Lower lobe of right lung (tissue), 2 donors: Measurements from ENCODE around the gene CCDC14. TPM values are rescaled to one million over a fixed set of nuclear protein-coding genes. Genes with fewer than 3 reads are reported as not detected.
"Not testable (repeated sequence)": the region's sequence is repeated elsewhere in the genome, so short reads cannot be mapped to it uniquely, and the experiment has no call there.

Experiments
- ATAC-seq, 2 donors: fragments of 200-7000 bp; cut with Tn5 transposase; one replicate each; pipeline ENCODE4 v1.9.1; 2020 to 2022; ENCODE audit warnings: mild to moderate bottlenecking in 2 of 2, moderate library complexity in 2 of 2
- DNase-seq: peaks from one replicate; pipeline ENCODE4 v3.0.0-alpha.2; 2020
- H3K27ac ChIP-seq: fragments of 200-600 bp; one replicate; pipeline ENCODE4 v1.8.0; 2022
- H3K27me3 ChIP-seq: fragments of 200-600 bp; one replicate; pipeline ENCODE4 v1.8.0; 2022; ENCODE audit warnings: low read depth
- H3K36me3 ChIP-seq: fragments of 200-600 bp; one replicate; pipeline ENCODE4 v1.8.0; 2022; ENCODE audit warnings: mild to moderate bottlenecking
- H3K4me1 ChIP-seq: fragments of 200-600 bp; one replicate; pipeline ENCODE4 v1.8.0; 2022
- H3K4me3 ChIP-seq: fragments of 200-600 bp; one replicate; pipeline ENCODE4 v1.8.0; 2022; ENCODE audit warnings: mild to moderate bottlenecking
- H3K9me3 ChIP-seq: fragments of 200-600 bp; one replicate; pipeline ENCODE4 v1.8.0; 2022
- intact Hi-C: fragments of 100-400 bp; cut with DNase I; formaldehyde crosslinking; loops from one replicate; pipeline ENCODE4 v1.11.0; 2022
- long read RNA-seq: library from polyadenylated mRNA; unstranded; transcript quantifications from one replicate; pipeline ENCODE4 v2.0.0, GENCODE V29; 2021
- total RNA-seq: library from RNA; stranded (reverse); fragmentation: NEBNext Ultra II Directional; extraction: Animal tissue kit (Norgen Biotek cat#: 25700); gene quantifications from one replicate; pipeline ENCODE4 v1.2.1, GENCODE V29; 2021
- TF ChIP-seq, protein P1 (sequence below): fragments of 200-600 bp; IDR thresholded peaks from one replicate; pipeline ENCODE4 v1.8.0; 2022; ENCODE audit warnings: antibody characterized with exemption, mild to moderate bottlenecking
- donor health status: DM: no; HTN: yes; CAD: no; lungs with severe emphysema.

Gene CCDC14, protein sequence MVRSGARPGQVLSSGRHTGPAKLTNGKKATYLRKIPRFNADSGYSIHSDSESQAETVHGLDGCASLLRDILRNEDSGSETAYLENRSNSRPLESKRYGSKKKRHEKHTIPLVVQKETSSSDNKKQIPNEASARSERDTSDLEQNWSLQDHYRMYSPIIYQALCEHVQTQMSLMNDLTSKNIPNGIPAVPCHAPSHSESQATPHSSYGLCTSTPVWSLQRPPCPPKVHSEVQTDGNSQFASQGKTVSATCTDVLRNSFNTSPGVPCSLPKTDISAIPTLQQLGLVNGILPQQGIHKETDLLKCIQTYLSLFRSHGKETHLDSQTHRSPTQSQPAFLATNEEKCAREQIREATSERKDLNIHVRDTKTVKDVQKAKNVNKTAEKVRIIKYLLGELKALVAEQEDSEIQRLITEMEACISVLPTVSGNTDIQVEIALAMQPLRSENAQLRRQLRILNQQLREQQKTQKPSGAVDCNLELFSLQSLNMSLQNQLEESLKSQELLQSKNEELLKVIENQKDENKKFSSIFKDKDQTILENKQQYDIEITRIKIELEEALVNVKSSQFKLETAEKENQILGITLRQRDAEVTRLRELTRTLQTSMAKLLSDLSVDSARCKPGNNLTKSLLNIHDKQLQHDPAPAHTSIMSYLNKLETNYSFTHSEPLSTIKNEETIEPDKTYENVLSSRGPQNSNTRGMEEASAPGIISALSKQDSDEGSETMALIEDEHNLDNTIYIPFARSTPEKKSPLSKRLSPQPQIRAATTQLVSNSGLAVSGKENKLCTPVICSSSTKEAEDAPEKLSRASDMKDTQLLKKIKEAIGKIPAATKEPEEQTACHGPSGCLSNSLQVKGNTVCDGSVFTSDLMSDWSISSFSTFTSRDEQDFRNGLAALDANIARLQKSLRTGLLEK
- total RNA-seq = 36.8 TPM
- long read RNA-seq, full-length matches to known transcripts = 3 of 23 reads
- long read RNA-seq, partial matches to known transcripts = 6 of 23 reads
- long read RNA-seq, other reads (novel, unspliced or antisense) = 14 of 23 reads

DNA sequence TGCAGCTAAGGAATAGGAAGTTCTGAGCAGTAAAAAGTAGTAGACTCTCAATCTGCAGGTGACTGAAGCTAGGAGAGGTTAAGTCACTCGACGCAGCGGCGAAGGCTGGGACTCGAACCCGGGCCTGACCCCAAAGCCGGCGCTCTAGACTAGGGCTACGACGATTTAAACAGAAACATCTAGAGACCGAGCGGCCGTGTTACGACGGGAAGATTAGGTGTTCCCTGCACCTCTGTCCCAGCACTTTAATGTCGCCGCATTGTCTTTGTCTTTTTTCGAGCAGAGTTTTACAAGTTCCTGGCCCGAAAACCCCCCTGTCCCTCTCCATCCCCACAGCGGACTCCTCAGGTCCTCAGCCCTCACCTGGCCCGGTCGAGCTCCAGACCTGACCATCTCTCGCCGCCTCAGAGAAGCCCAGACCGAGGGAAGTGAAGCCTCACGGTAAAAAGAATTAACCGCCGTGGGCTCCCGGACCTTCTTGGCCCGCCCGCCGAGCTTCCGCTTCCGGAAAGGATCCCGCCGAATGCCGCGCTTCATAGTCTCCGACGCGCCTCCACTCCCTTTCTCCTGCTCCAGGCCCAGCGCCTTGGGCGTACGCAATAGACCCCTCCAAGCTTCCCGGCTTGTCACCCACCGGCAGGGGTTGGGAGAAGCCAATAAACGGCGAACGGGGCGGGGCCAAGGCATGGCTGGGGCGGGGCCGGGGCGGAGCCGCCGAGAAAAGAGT, at the start of gene CCDC14:
CCDC14 (minus strand) TSS at position 449 of the 727 bp plus-strand sequence; CDS start at position 393, 56 bp downstream.
- DNase-seq (peak; percentile 96), ATAC-seq (peak; percentile 100)
- H3K4me3 ChIP-seq = peak within 1 kb of the TSS; percentile 80
- H3K9me3 ChIP-seq = no peaks in the 10 kb centered on the region
- H3K27me3 ChIP-seq = no peaks in the 10 kb centered on the region
- H3K4me1 ChIP-seq = peaks cover 11% of the 10 kb centered on the region
- peaks cover 6% of the 10 kb centered on the region for H3K36me3 ChIP-seq
- intact Hi-C loops = no loop called here
- TF ChIP-seq, protein P1, sequence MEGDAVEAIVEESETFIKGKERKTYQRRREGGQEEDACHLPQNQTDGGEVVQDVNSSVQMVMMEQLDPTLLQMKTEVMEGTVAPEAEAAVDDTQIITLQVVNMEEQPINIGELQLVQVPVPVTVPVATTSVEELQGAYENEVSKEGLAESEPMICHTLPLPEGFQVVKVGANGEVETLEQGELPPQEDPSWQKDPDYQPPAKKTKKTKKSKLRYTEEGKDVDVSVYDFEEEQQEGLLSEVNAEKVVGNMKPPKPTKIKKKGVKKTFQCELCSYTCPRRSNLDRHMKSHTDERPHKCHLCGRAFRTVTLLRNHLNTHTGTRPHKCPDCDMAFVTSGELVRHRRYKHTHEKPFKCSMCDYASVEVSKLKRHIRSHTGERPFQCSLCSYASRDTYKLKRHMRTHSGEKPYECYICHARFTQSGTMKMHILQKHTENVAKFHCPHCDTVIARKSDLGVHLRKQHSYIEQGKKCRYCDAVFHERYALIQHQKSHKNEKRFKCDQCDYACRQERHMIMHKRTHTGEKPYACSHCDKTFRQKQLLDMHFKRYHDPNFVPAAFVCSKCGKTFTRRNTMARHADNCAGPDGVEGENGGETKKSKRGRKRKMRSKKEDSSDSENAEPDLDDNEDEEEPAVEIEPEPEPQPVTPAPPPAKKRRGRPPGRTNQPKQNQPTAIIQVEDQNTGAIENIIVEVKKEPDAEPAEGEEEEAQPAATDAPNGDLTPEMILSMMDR = no peak
- H3K27ac ChIP-seq = peak within 1 kb of the TSS; percentile 81

DNA sequence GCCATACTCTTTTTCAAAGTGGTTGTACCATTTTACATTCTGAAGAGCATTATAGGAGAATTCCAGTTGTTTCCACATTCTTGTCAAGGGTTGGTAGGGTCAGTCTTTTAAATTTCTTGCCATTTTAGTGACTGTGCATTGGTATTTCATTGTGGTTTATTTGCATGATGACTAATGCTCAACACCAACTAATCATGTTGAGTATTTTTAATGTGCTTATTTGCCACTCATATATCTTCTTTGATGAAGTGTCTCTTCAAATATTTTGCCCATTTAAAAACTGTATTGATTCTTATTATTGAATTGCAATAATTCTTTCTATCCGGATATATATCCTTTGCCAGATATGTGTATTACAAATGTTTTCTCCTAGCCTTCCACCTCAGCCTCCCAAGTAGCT, 47.3 kb upstream of the CCDC14 start:
- H3K4me3 ChIP-seq, DNase-seq, intact Hi-C loops, ATAC-seq, H3K9me3 ChIP-seq, H3K4me1 ChIP-seq, H3K27ac ChIP-seq, H3K36me3 ChIP-seq, H3K27me3 ChIP-seq: not testable (repeated sequence)

DNA sequence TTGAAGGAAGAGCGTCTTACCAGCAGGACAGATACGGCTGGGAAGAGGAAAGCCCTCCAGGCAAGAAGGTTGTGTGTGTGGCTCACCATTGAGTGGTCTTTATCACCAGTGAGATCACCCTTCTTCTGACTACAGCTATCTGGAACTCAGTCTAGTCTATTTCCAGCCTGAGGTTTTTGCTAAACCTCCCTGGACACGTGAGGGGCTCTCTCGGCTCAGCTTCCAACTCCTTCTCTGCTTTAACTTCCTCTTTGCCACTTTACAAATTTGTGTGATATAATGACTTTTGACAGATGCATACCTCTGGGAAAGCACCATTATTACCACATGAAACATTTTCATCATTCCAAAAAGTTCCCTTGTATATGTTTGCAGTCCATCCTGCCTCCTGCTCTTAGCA, 46.2 kb upstream of the CCDC14 start:
- ATAC-seq (no peak), DNase-seq (no peak)
- no peaks in the 10 kb centered on the region for H3K27me3 ChIP-seq
- H3K4me1 ChIP-seq = no peaks in the 10 kb centered on the region
- TF ChIP-seq, protein P1 = no peak
- intact Hi-C loops = no loop called here
- H3K9me3 ChIP-seq = no peaks in the 10 kb centered on the region
- H3K27ac ChIP-seq = no peak overlapping the region
- no peak overlapping the region for H3K4me3 ChIP-seq
- H3K36me3 ChIP-seq = no peaks in the 10 kb centered on the region

DNA sequence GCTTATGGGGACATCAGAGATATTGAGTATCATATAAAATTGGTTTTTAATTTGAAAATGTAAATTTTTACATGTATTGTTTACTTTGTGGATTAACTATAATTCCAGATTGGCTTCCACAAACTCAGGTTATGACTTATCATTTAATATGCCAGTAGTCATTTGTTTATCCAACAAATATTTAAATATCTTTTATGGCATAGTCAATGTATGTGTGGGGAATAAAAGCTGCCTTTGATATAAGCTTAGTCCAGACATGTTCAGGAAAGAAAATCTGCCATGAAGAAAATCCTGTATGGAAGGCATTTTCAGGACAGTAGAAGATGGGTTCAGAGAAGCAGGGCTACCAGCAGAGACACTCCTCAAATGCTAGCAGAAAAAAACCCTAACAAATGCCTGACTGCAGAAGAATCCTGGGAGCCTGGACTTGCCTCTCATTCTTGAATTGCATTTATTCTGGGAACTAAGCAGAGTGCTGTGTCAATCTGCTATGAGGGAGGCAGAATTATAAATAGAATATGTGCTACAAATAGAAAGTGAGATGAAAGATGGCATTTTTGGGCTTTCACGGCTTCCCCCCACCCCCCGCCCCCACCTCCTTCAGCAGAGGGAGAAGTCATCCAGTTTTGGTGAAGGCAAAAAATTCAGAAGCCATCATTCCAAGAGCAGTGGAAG, 41.5 kb upstream of the CCDC14 start:
- intact Hi-C loops, H3K9me3 ChIP-seq, H3K4me1 ChIP-seq, ATAC-seq, H3K36me3 ChIP-seq, DNase-seq, H3K27me3 ChIP-seq, H3K4me3 ChIP-seq, H3K27ac ChIP-seq: not testable (repeated sequence)

DNA sequence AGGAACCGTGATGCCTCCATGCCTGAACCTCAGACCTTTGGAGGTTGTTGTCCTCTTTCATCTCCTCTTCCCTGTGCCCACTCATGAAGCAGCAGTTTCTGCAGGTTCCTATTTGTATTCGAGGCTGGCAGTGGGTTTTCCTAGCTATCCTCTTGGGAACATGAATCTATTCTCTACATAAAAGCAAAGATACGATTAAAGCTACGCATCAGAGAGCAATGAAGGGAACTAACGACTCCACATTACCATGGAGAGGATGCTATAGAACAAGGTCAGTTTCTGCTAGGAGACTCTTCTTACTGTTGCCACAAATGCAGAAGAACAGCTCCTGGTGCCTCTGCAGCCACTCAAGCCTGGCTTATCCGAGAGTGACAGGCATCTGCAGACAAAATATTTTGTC, 40.3 kb upstream of the CCDC14 start:
- H3K9me3 ChIP-seq, H3K36me3 ChIP-seq, ATAC-seq, H3K4me1 ChIP-seq, H3K4me3 ChIP-seq, H3K27ac ChIP-seq, H3K27me3 ChIP-seq, DNase-seq, intact Hi-C loops: not testable (repeated sequence)

DNA sequence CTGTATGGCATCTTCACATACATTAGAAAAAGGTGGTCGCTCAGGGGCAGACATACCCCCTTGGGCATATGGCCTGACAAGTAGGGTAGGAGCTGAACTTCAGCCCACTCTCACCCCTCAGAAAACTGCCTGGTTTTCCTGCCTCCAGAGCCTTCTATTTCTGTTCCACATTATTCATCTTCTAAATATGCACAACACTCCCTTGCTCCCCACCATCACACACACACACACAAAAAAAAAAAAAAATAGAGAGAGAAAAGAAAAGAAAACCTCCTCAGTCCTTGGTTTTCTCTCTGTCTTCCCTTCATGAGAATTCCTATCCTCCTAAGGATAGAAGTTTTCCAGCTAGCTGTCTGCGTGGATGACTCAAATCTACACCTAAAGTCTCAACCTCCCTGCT, 36.5 kb upstream of the CCDC14 start:
- Histone ChIP-seq H3K27ac (no peak overlapping the region), H3K4me1 (no peaks in the 10 kb centered on the region), H3K9me3 (no peaks in the 10 kb centered on the region), H3K4me3 (no peak overlapping the region), H3K36me3 (no peaks in the 10 kb centered on the region), H3K27me3 (peaks cover 4% of the 10 kb centered on the region)
- DNase-seq (no peak), ATAC-seq (no peak)
- TF ChIP-seq, protein P1 = no peak
- intact Hi-C loops = no loop called here
